AG04449 (cell line): Measurements from ENCODE around the gene ACSS3.

Experiments
- CTCF ChIA-PET: fragments of 350-600 bp; formaldehyde crosslinking; extraction: SDS; loops from one replicate; lab custom pipeline; 2021; ENCODE audit warnings: antibody characterized with exemption; lab: Yijun Ruan, JAX
- POLR2A ChIA-PET: fragments of 400-600, 350-600 bp; formaldehyde crosslinking; extraction: SDS; loops from one replicate; lab custom pipeline; 2020; ENCODE audit warnings: antibody characterized with exemption, inconsistent platforms; lab: Yijun Ruan, JAX
- DNase-seq: peaks from one replicate; pipeline ENCODE4 v3.0.0-alpha.2; 2010; ENCODE audit warnings: low read depth, low spot score
- H3K4me3 ChIP-seq: 2 replicates; pipeline ENCODE4 v1.5.1; 2011; ENCODE audit warnings: low read depth, mild to moderate bottlenecking, control low read depth, low read length
- TF ChIP-seq, protein P1 (sequence below): IDR thresholded peaks from one replicate; pipeline ENCODE4 v1.5.1; 2011; ENCODE audit warnings: mild to moderate bottlenecking, moderate library complexity, low read length, control low read depth, inconsistent platforms; ENCODE audit not compliant: insufficient read depth; ENCODE audit errors: missing control alignments

ACSS3 gene

DNA sequence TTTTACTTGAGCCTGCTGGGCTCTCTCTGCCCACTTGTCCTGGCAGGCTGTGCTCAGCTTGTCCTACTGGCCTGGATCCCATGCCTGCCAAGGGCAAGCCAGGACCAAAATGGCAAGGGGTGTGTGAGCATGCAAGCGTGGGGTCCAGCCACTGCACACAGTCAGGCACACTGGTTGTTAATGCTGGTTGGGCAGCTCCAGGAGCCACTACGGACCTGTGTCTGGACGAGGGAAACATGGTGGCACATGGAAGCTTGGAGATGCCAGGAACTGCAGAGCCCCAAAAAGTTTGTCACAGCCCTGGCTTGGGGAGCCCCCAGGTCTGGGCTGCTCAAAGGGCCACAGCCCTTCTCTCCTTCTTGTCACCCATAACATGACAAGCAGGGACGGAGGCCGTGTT lies 83.8 kb downstream of the ACSS3 start:
- ChIA-PET POLR2A (no interaction called here), CTCF (no interaction called here)
- no peak overlapping the region for H3K4me3 ChIP-seq
- DNase-seq, result no peak
- TF ChIP-seq, protein P1, sequence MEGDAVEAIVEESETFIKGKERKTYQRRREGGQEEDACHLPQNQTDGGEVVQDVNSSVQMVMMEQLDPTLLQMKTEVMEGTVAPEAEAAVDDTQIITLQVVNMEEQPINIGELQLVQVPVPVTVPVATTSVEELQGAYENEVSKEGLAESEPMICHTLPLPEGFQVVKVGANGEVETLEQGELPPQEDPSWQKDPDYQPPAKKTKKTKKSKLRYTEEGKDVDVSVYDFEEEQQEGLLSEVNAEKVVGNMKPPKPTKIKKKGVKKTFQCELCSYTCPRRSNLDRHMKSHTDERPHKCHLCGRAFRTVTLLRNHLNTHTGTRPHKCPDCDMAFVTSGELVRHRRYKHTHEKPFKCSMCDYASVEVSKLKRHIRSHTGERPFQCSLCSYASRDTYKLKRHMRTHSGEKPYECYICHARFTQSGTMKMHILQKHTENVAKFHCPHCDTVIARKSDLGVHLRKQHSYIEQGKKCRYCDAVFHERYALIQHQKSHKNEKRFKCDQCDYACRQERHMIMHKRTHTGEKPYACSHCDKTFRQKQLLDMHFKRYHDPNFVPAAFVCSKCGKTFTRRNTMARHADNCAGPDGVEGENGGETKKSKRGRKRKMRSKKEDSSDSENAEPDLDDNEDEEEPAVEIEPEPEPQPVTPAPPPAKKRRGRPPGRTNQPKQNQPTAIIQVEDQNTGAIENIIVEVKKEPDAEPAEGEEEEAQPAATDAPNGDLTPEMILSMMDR, result no peak

DNA sequence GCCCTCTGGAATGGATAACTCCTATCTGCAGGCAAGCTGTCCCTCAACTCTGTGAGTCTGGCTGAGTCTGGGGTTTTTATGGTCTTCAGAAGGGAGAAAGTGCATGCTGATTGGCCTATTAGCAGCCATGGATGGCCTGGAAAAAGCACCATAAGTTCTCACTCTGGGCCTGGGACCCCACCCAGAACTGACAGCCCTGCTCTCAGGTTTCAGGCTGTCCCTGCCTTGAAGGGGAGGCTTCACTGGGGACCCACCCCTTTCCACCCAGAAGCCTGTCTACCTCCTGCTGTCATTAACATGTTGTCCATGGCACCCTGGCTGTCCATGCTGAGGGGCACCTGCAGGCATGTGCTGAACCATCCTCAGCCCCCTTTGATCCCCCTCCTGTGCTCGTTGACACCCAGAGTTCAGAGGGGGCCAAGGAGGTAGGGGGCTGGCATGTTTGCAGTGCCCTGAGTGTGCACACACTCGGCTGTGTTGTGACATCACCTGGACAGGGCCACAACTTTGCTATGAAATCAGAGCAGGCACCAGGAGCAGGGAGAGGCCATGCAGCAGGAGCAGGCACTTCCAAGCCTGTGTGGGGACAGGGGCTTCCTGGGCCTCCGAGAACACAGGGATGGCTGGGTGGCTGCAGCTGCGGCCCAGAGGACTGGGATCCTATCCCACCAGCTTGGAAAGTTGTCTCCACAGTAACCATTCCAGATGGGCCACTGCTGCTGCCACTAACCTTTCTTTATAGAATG lies 84.7 kb downstream of the ACSS3 start:
- CTCF ChIA-PET, result no interaction called here
- TF ChIP-seq, protein P1, result no peak

DNA sequence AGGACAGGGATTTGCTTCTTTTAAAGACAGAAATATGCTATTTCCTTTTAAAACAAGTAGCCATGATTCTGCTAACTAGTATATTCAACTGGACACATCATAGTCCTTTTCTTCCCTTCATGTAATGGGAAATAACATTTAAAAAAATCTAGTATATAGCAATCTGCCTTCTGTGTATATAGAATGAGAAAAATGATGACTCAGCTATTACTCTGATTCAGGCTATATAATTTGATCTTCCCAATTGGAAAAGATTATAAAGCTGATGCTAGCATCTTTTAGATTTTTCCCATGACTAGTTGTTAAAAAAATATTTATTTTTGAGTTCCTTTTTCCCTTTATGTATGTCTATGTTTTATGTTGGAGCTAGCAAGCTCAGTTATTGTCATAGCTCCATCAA lies 86.9 kb downstream of the ACSS3 start:
- TF ChIP-seq, protein P1, result no peak
- no peak overlapping the region for H3K4me3 ChIP-seq
- ChIA-PET CTCF (no interaction called here), POLR2A (no interaction called here)
- DNase-seq, result no peak

More for the DNA sequence above, 84.7 kb downstream of the ACSS3 start:
- no peak overlapping the region for H3K4me3 ChIP-seq
- POLR2A ChIA-PET, result no interaction called here
- no peak for DNase-seq

DNA sequence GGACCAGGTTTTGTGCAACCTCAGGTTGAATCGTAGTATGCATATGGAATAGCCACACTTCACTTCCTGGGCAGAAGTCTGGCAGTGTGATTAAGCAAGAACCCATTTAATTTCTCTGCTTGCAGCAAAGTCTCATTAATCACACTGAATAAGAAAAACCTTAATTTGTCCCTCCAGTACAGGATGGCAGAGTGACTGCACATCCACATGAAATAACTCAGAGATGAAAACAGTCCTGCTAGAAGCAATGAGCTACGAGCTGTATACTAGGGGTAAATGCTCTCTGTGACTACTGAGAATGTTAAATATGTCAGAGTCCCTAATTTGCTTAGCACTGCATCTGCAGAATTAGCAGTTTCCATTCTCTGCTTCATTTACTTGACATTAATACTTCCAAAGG lies 88.9 kb downstream of the ACSS3 start:
- no peak overlapping the region for H3K4me3 ChIP-seq
- DNase-seq, result no peak
- CTCF ChIA-PET, result no interaction called here
- TF ChIP-seq, protein P1, result no peak
- POLR2A ChIA-PET, result no interaction called here

DNA sequence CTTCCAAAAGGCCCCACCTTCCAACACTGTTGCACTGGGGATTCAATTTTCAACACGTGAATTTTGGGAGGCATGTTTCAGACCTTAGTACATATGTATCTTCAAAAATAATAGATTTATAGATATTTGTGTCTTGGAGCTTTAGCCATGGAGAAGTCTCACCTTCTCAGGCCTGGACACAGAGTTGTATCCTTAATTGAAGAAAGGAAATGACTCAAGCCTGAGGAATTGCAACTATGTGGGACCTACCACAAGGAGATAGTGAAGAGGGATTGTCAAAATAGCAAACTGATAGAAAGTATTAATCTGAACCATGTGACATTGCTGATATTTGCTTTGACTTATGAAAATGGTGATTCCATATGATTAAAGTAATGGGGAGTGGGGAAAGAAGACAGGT lies 89.8 kb downstream of the ACSS3 start:
- TF ChIP-seq, protein P1, result no peak
- H3K4me3 ChIP-seq, result no peak overlapping the region
- CTCF ChIA-PET, result no interaction called here
- no peak for DNase-seq
- POLR2A ChIA-PET, result no interaction called here

DNA sequence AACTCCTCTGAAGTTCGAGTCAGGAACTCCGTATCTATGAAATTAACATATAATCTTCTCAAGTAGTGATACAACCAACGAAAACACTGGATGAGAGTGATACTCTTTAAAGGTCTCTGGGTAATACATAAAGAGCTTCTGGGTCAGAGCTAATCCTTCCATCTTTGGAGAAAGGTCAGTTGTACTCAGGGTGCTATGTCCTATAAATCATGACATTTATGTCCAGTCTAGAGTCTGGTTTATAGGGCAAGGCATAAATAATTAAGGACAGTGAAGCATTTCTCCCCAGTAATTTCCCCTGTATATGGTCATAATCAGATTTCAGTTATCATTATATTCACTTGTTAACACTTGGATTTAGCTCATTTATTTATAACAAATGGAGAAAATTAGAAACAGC lies 90.6 kb downstream of the ACSS3 start:
- DNase-seq, result no peak
- no peak overlapping the region for H3K4me3 ChIP-seq
- ChIA-PET POLR2A (no interaction called here), CTCF (no interaction called here)
- TF ChIP-seq, protein P1, result no peak
